HepG2 (cell line): Measurements from ENCODE around the gene EFEMP2. TPM values are rescaled to one million over a fixed set of nuclear protein-coding genes. Genes with fewer than 3 reads are reported as not detected.

Experiments used
- ATAC-seq: fragments of 200-7000 bp; cut with Tn5 transposase; 3 replicates; pipeline ENCODE4 v1.9.1; 2020; ENCODE audit warnings: mild to moderate bottlenecking, moderate library complexity
- BruUV-seq: library from RNA; stranded (reverse); fragments of 400-500 nt; replicated peaks from 2 replicates; lab custom pipeline; 2021; lab: Mats Ljungman, UMichigan
- CTCF ChIA-PET: fragments of 300-600 bp; formaldehyde crosslinking; extraction: SDS; loops from one replicate; lab custom pipeline; 2021; ENCODE audit warnings: low total read pairs, inconsistent platforms, low intra/inter-chr PET ratio; lab: Yijun Ruan, JAX
- POLR2A ChIA-PET: fragments of 350-600 bp; sonication (Branson Sonifier 250); formaldehyde crosslinking; loops from one replicate; lab custom pipeline; 2020; ENCODE audit warnings: antibody characterized with exemption, inconsistent platforms; lab: Yijun Ruan, JAX
- DNase-seq: peaks from one replicate; pipeline ENCODE4 v3.0.0-alpha.2; 2015; ENCODE audit warnings: low spot score
- FAIRE-seq: peaks from 3 replicates; lab custom pipeline; 2011; peaks lifted over from hg19 to GRCh38; lab: Jason Lieb, UNC
- H2AFZ ChIP-seq: one replicate; pipeline ENCODE4 v1.6.1; 2011; ENCODE audit warnings: low read length, inconsistent platforms
- H3K27ac ChIP-seq: fragments of 300-600 bp; 3 replicates; pipeline ENCODE4 v1.8.0; 2011; ENCODE audit warnings: mixed run types, mild to moderate bottlenecking, mixed read lengths, low read length, inconsistent platforms; ENCODE audit not compliant: insufficient read depth; ENCODE audit errors: extremely low read length
- H3K27me3 ChIP-seq, 2 experiments: fragments of 200-600 bp in 1 of 2; 2 replicates in 1 of 2; 3 replicates in 1 of 2; pipeline versions ENCODE4 v1.6.0 to v1.8.0; 2011; ENCODE audit warnings: low read length in 2 of 2, mild to moderate bottlenecking in 2 of 2, moderate library complexity in 2 of 2, inconsistent platforms in 1 of 2; ENCODE audit not compliant: insufficient read depth in 2 of 2, control insufficient read depth in 1 of 2
- H3K36me3 ChIP-seq, 2 experiments: fragments of 200-600 bp in 1 of 2; replicated peaks in 1 of 2; 2 replicates in 1 of 2; 3 replicates in 1 of 2; pipeline versions ENCODE4 v1.5.1 to v1.8.0; 2011; ENCODE audit warnings: low read length in 2 of 2, inconsistent platforms in 1 of 2; ENCODE audit not compliant: insufficient read depth in 2 of 2, control insufficient read depth in 1 of 2
- H3K4me1 ChIP-seq: 2 replicates; pipeline ENCODE4 v1.5.1; 2012; ENCODE audit warnings: low read length, inconsistent platforms; ENCODE audit not compliant: insufficient read depth
- H3K4me2 ChIP-seq: 2 replicates; pipeline ENCODE4 v1.6.0; 2011; ENCODE audit warnings: low read depth, low read length, inconsistent platforms
- H3K4me3 ChIP-seq, 3 experiments: fragments of 200-600 bp in 1 of 3; sonication (generic), shearing (Covaris generic) in 1 of 3; replicated peaks in 1 of 3; 2 replicates each; pipeline ENCODE4 v1.5.1; 2011 to 2016; ENCODE audit warnings: low read length in 3 of 3, inconsistent platforms in 2 of 3, low read depth in 2 of 3, mild to moderate bottlenecking in 2 of 3, control low read depth in 1 of 3, mixed read lengths in 1 of 3; ENCODE audit not compliant: insufficient read depth in 1 of 3
- H3K79me2 ChIP-seq: one replicate; pipeline ENCODE4 v1.6.1; 2011; ENCODE audit warnings: low read length, inconsistent platforms; ENCODE audit not compliant: insufficient read depth
- H3K9ac ChIP-seq: 2 replicates; pipeline ENCODE4 v1.6.0; 2011; ENCODE audit warnings: mild to moderate bottlenecking, low read depth, low read length, inconsistent platforms; ENCODE audit not compliant: insufficient read depth
- H3K9me3 ChIP-seq: 2 replicates; pipeline ENCODE4 v1.5.1; 2012; ENCODE audit warnings: mild to moderate bottlenecking, low read length
- H4K20me1 ChIP-seq: 2 replicates; pipeline ENCODE4 v1.6.0; 2011; ENCODE audit warnings: inconsistent platforms, mild to moderate bottlenecking, low read length, moderate library complexity; ENCODE audit not compliant: insufficient read depth
- AGO2 ChIP-seq: fragments of 200-400 bp; formaldehyde crosslinking; optimal IDR thresholded peaks from 2 replicates; pipeline ENCODE3; 2017; ENCODE audit warnings: mild to moderate bottlenecking, low read depth, low read length, moderate library complexity
- ERF ChIP-seq: IDR thresholded peaks from 2 replicates; pipeline ENCODE4 v1.6.1; 2018; ENCODE audit warnings: missing biosample characterization, missing genetic modification reagents
- HOXA9 ChIP-seq: sonication (generic); formaldehyde crosslinking; IDR thresholded peaks from 2 replicates; pipeline ENCODE4 v1.8.1; 2022; ENCODE audit warnings: missing genetic modification reagents, mild to moderate bottlenecking, moderate library complexity, borderline replicate concordance
- IKZF4 ChIP-seq: sonication (generic); formaldehyde crosslinking; IDR thresholded peaks from 2 replicates; pipeline ENCODE4 v1.5.1; 2020; ENCODE audit warnings: borderline replicate concordance, mild to moderate bottlenecking, low read depth, missing genetic modification reagents; ENCODE audit errors: not compliant biosample characterization
- KDM2A ChIP-seq: sonication (generic); formaldehyde crosslinking; IDR thresholded peaks from 2 replicates; pipeline ENCODE4 v1.4.0; 2020; ENCODE audit warnings: low read depth, missing genetic modification reagents, borderline replicate concordance
- KLF16 ChIP-seq, 2 experiments: sonication (generic) in 1 of 2; formaldehyde crosslinking in 1 of 2; IDR thresholded peaks; 2 replicates each; pipeline versions ENCODE4 v1.6.1 to v1.8.0; 2016 to 2023; ENCODE audit warnings: missing genetic modification reagents in 2 of 2, missing compliant biosample characterization in 1 of 2
- NFKB2 ChIP-seq: sonication (generic); formaldehyde crosslinking; IDR thresholded peaks from 2 replicates; pipeline ENCODE4 v1.4.0; 2020; ENCODE audit warnings: missing genetic modification reagents, borderline replicate concordance
- PATZ1 ChIP-seq: sonication (generic); formaldehyde crosslinking; IDR thresholded peaks from 2 replicates; pipeline ENCODE4 v1.4.0; 2020; ENCODE audit warnings: missing genetic modification reagents
- PHF8 ChIP-seq: sonication (generic); formaldehyde crosslinking; IDR thresholded peaks from 2 replicates; pipeline ENCODE4 v1.5.0; 2020; ENCODE audit warnings: missing genetic modification reagents
- ZNF18 ChIP-seq: sonication (generic); formaldehyde crosslinking; IDR thresholded peaks from 2 replicates; pipeline ENCODE4 v1.8.0; 2022; ENCODE audit warnings: mild to moderate bottlenecking, missing genetic modification reagents; ENCODE audit not compliant: insufficient replicate concordance
- ZNF235 ChIP-seq: sonication (generic); formaldehyde crosslinking; IDR thresholded peaks from 2 replicates; pipeline ENCODE4 v1.8.1; 2023; ENCODE audit warnings: mild to moderate bottlenecking, missing genetic modification reagents, borderline replicate concordance
- ZNF687 ChIP-seq: sonication (generic); formaldehyde crosslinking; IDR thresholded peaks from 2 replicates; pipeline ENCODE4 v1.5.1; 2020; ENCODE audit warnings: mild to moderate bottlenecking, missing genetic modification reagents, moderate library complexity
- WGBS: methylation state at CpG from one replicate; pipeline ENCODE4 v1.1.6; 2017; ENCODE audit warnings: low lambda C conversion rate; 5-methylcytosine and 5-hydroxymethylcytosine counted together
- in situ Hi-C: cut with HindIII; loops from 2 replicates; pipeline ENCODE4 v1.10.0; 2017; ENCODE audit warnings: low pct_unique_long_range_greater_than_20kb; ENCODE audit not compliant: extremely low pct_ligation_motif_present
- intact Hi-C: fragments of 100-400 bp; cut with micrococcal nuclease; formaldehyde crosslinking; loops from one replicate; pipeline ENCODE4 v1.10.0; 2022; ENCODE audit not compliant: unreplicated experiment
- polyA plus RNA-seq, 8 experiments: library from polyadenylated mRNA; depleted of rRNA in 3 of 8; stranded (reverse) in 7 of 8; unstranded in 1 of 8; fragments of >200 nt; fragmentation: Illumina TruSeq in 4 of 8; extraction: Trizol in 4 of 8; gene quantifications; 2 replicates each; pipeline versions ENCODE4 v1.2.1 to v1.2.3, GENCODE V29; 2011 to 2016; ENCODE audit warnings: low read depth in 4 of 8, missing spikeins in 1 of 8, mixed read lengths in 1 of 8; ENCODE audit not compliant: insufficient read depth in 1 of 8
- total RNA-seq, 5 experiments: library from RNA; depleted of rRNA; stranded (reverse); fragments of >200 nt; fragmentation: Illumina TruSeq; extraction: Trizol; gene quantifications; 2 replicates each; pipeline ENCODE4 v1.2.3, GENCODE V29; 2016; ENCODE audit warnings: low read depth in 1 of 5

Gene EFEMP2
- total and polyA plus RNA-seq, 2 of the 13 experiments (the other 11 are each of a cell fraction or from before 2014, with no cell fraction given) = 7.4 to 29.7 TPM

- no peak for TF ChIP-seq ZNF235 (CRISPR knock-in tag)
- TF ChIP-seq, all 625 proteins: peak for 3
Measured at GRCh38 chr11:65920372-65920802, 47.8 kb upstream of the EFEMP2 start (continued).

GRCh38 chr11:65919573-65920371, 47.2 kb upstream of the EFEMP2 start:
- no peaks in the 10 kb centered on the region for H3K9me3 ChIP-seq
- ChIA-PET CTCF (no interaction called here), POLR2A (interaction anchor here (1.4 to 2.7 kb wide), 3 partner anchors 9 to 29 kb away, joined by 3 to 8 read pairs (median 4); partner anchors contain the start of gene CCDC85B)
- no peak overlapping the region for H2AFZ ChIP-seq
- H4K20me1 ChIP-seq = no peaks in the 10 kb centered on the region
- H3K9ac ChIP-seq = peak overlapping the region; percentile 68
- peaks cover 11% of the 10 kb centered on the region for H3K79me2 ChIP-seq
- intact Hi-C loops = loop anchor here (2.0 kb wide), 1 partner anchor 29 kb away; the partner anchor contains the start of gene CCDC85B
- H3K4me2 ChIP-seq = peak overlapping the region; percentile 93
- DNase-seq (no peak), FAIRE-seq (no peak), ATAC-seq (peak; percentile 24)
- H3K27me3 ChIP-seq = no peaks in the 10 kb centered on the region
- peak overlapping the region; percentile 44 for H3K27ac ChIP-seq
- in situ Hi-C loops = no loop called here
- TSS peak; percentile 38 for BruUV-seq
- no peaks in the 10 kb centered on the region; a peak in 1 of 5 replicates for H3K36me3 ChIP-seq
- H3K4me1 ChIP-seq = peaks cover 46% of the 10 kb centered on the region
- peak overlapping the region; percentile 76 to 80 (median 79) for H3K4me3 ChIP-seq
- WGBS = 10% methylated on average over 9 of the region's 60 CpGs
- TF ChIP-seq ZNF687 (CRISPR knock-in tag) = peak; percentile 65
- TF ChIP-seq PHF8 (CRISPR knock-in tag) = 0 out of 2 replicates have a peak, but pooled peaks have one; percentile 13
- peak; percentile 35; the same call in 1 of the 2 replicates for TF ChIP-seq KDM2A (CRISPR knock-in tag)
- TF ChIP-seq PATZ1 (CRISPR knock-in tag) = 0 out of 2 replicates have a peak, but pooled peaks have one; percentile 22
- peak; percentile 45 for TF ChIP-seq AGO2
- no peak for TF ChIP-seq ERF (CRISPR knock-in tag)
- no peak for TF ChIP-seq ZNF18 (CRISPR knock-in tag)
- TF ChIP-seq KLF16 (CRISPR knock-in tag; IDR thresholded peaks at IDR 0.05) = no peak
- 0 out of 2 replicates have a peak, but pooled peaks have one; percentile 18 for TF ChIP-seq HOXA9
- TF ChIP-seq IKZF4 (CRISPR knock-in tag) = no peak
- 0 out of 2 replicates have a peak, but pooled peaks have one; percentile 3 for TF ChIP-seq NFKB2 (CRISPR knock-in tag)
